ENCODE data around the gene FAM186B.
"Not testable (repeated sequence)": the region's sequence is repeated elsewhere in the genome, so short reads cannot be mapped to it uniquely, and the experiment has no call there.

FAM186B gene

GRCh38 chr12:49605539-49605938, at the start of gene FAM186B:
Gene FAM186B (minus strand): TSS chr12:49605639. CDS start chr12:49605477, 162 bp downstream.
- DNase-seq = not testable (repeated sequence)

DNA sequence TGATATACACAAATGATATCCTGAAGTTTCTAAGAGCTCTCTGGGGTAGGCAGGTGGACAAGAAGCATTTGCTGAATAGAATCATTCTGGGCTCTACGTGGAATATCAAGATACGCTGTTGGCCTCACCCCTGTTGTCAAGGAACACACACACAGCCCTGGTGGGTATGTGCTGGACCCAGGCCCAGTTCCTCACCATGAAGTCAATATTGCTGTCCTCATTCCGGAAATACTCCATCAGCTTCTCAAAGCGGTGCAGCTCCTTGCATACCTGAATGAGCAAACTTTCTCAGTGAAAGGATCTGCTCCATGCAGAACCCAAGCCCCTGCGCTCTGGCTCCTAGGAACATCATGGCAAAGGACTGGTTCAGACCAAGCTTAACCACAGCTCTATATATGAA, 49.3 kb upstream of the FAM186B start:
- no peak for DNase-seq

DNA sequence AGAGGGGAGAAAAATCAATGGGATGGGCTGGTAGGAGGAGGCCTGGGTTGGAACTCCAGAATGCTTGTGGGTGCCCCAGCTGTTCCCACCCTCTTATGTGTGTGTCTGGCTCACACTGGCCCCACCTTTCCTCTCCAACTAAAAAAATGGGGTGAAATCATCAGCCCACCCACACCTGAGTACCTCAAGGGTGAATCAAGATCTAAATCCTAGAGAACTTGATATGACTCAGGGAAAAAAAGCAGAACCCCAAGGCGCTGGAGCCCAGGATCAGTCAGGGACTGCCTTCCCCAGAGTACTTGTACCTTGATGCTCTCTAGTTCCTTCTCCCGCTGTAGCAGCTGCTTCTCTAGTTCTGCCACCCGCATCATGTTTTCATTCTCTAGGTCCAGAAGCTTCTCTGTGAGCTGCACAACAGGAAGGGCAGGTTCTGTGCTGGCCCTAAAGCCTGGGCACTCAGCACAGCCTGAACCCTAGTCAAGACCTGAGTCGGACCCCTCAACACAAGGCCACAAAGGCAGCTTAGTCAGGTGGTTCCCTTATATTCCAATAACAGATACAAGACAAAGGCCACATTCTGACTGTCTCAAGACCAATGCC, 47.6 kb upstream of the FAM186B start:
- DNase-seq = no peak

DNA sequence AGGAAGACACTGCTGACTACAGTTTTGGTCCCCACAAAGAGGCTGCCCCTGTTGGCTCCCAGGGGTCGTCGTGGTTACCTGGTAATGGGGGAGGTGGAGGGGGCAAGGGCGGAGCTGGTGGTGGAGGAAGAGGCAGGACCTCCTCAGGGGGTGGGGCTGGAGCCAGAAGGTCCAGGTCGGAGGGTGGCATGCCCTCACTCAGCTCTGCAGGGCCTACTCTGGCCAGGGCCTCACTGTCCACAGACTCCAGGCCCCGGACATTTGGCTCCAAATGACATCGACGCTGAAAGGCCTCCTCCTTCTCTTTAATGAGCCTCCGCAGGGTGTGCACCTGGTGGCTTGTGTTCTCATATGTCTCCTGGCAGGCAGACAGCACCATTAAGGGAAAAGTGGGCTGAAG, 46.4 kb upstream of the FAM186B start:
- DNase-seq = no peak

- no peak for DNase-seq
Measured at GRCh38 chr12:49649892-49650291, 44.5 kb upstream of the FAM186B start.

- no peak for DNase-seq
Measured at GRCh38 chr12:49649445-49649844, 44.0 kb upstream of the FAM186B start.

GRCh38 chr12:49648712-49649003, 43.2 kb upstream of the FAM186B start:
- no peak for DNase-seq

- DNase-seq = no peak
Measured at GRCh38 chr12:49647827-49648711, 42.6 kb upstream of the FAM186B start.

DNA sequence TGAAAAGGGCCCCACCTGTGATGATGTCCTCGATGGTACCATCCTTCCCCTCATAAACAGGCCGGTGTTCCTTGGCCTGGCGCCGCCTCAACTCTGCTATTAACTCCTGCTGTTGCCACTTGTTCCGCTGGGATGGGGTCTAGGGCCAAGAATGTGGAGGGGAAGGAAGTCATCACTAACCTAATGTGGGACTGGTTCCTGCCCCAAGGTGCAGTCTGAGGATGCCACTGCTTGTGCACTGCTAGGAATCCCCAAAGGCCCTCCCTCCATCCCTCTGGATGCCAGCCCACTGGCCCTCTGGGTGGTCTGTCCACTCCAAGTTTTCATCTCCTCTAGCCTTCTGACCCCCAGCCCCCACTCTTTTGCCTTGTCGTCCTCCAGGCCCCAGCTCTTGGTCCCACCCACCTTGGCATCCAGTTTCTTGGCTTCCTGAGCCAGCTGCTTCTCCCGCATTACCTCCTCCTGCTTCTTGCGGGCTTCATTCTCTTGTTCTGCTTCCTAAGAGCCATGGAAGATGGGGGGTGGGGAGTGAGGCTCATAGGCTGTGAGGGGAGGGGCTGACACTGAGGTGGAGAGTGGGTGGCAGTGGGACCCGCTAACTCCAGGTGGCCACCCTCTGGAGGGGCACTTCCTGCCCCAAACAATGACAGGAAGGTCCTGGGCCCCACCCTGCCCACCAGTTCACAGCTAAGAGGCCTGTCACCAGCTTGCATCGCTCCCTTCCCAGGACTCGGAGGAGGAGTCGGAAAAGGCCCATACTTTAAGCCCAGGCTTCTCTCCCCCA, 41.6 kb upstream of the FAM186B start:
- DNase-seq = no peak

DNA sequence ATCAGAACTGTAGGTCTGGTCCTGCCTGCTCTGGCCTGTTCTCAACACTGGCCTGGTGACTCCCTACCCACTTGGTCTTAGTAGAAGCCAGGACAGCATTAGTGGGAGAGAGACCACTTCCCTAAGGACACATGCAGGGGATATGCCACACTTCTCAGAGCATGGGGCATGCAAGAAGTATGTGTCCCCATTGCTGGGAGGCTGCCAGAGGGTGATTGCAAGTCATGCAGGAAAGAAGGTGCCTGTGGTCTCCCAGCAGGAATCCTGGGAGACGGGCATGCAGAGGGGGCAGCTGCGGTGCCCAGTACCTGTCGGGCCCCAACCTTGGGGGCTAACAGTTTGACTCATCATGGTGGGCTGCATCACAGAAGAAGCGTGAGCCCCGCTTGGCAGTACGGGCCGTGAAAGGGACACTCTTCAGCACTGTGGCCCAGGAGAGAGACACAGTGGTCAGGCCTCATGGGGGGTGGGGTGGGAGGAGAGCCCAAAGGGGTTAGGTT, 40.9 kb upstream of the FAM186B start:
- DNase-seq = no peak

GRCh38 chr12:49645146-49646039, 40.0 kb upstream of the FAM186B start:
- no peak for DNase-seq

DNA sequence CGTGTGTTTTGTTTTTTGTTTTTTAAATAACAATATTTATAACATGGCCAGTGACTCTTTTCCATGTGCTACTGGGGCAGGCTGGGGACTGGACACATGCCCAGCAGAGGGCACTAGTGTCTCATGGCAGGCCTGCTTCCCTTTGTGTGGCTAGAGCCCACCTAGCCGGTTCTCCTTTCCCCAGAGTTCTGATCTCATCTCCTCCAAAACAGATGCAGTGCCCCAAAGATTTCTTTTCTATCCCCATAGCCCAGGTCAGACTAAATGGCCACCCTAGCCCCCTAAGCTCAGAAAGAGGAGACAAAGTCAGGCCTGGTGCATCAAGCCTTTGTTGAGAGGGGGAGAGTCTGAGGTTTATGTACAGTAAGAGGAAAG, 39.2 kb upstream of the FAM186B start:
- DNase-seq = peak; percentile 71

- DNase-seq = no peak
Measured at GRCh38 chr12:49643961-49644619, 38.7 kb upstream of the FAM186B start.

- no peak for DNase-seq
Measured at GRCh38 chr12:49643135-49643534, 37.7 kb upstream of the FAM186B start.

DNA sequence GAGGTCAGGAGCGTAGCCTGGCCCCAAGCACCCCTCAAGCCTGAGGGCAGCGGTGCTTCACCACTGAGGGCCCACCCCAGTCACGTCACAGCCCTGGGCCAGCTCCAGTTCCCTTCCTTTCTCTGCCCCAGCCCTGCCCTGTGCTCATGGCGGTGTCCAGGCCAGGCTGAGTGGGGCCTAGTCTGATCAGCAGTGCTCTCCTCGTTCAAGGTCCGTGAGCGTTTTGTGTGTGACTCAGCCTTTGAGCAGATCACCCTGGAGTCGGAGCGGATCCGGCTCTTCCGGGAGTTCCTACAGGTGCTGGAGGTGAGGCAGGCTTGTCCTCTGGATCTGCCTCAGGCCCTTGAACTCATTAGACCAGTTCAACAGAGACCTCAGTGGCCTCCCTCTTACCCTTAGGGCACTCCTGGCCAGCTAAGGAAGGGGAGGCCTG, 36.9 kb upstream of the FAM186B start:
- DNase-seq = no peak

GRCh38 chr12:49641748-49642369, 36.4 kb upstream of the FAM186B start:
- no peak for DNase-seq

DNA sequence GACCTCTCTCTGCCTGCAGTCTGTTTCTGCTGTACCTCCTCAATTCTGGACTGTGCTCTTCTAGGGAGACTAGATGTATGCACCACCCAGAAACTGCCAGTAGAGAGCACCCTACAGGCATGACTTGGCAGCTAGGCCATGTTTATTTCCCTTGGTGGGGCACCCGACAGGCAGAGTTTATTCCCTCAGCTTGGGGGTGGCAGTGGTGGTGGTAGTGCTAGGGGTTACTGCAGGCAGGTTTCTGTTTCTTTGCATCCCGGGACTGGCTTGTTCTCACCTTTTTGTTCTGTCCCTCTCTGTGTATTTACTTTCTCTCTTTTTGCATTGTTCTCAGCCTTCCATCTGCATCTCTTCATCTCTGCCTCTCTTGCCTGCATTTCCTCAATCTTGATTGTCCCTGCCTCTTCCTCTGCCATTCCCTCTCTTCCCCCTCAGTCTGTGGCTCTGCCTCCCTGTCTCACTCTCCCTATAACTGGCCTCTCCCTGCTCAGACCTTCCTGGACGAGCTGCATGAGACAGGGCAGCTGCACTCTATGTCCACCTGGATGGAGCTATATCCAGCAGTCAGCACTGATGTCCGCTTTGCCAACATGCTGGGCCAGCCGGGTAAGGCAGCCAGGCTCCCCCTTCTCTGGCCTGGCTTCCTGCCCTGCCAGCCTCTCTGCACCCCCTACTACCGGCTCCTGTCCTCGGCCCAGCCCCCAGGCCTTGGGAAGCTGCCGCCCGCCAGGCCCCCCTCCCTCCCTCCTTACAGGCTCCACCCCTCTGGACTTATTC, 31.7 kb upstream of the FAM186B start:
- DNase-seq = peak; percentile 47

DNA sequence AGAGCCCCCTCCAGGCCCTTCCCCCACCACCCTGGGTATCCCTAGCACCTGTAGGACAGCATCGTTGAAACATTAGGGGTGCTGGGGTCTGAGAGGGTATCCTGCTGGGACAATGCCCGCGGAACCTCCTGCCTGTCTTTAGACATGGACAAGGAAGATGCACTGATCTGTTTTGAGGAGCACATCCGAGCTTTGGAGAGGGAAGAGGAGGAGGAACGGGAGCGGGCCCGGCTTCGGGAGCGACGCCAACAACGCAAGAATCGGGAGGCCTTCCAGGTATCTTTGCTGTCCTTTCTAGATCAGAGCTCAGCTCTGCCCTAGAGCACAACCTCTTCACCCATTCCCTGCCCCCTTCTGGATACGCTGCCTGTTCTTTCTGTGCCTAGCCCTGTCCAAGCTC, 31.1 kb upstream of the FAM186B start:
- DNase-seq = no peak

DNA sequence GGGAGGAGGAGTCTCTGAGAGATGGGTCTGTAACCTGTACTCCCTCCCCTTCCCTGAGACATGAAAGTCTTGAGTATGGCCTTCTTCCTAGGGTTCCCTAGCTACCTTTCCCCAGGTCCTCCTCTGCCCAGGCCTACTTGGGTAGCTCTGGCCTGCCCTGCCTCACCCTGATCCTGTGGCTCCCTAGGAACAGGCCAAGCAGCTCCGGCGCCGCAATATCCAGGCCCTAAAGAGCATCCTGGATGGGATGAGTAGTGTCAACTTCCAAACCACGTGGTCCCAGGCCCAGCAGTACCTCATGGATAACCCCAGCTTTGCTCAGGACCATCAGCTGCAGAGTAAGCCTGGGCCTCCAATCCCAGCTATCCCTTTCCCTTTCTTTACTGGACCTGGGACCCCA, 30.2 kb upstream of the FAM186B start:
- no peak for DNase-seq

DNA sequence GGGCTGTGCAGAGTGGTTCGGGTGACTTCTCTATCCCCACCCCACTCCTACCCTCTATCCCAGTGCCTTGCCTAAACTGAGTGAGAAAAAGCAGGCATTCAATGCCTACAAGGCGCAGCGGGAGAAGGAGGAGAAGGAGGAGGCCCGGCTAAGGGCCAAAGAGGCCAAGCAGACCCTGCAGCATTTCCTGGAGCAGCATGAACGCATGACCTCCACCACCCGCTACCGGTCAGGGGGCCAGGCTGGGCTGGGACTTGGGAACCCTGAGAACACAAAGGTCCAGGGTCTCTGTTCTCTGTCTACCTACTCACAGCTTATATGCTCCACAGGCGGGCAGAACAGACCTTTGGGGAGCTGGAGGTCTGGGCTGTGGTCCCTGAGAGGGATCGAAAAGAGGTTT, 29.6 kb upstream of the FAM186B start:
- no peak for DNase-seq
